SK-N-MC (cell line): ENCODE measurements around the gene CSNK1G1.

Experiments used
- DNase-seq: peaks from one replicate; pipeline ENCODE4 v3.0.0-alpha.2; 2011; ENCODE audit warnings: low read depth, low spot score
- H3K27ac ChIP-seq: fragments of 200-600 bp; sonication (generic); 2 replicates; pipeline ENCODE4 v1.5.1; 2016; ENCODE audit warnings: mixed run types
- H3K36me3 ChIP-seq: fragments of 200-600 bp; sonication (generic); 2 replicates; pipeline ENCODE4 v1.6.1; 2017; ENCODE audit warnings: antibody characterized with exemption, low read length, mixed read lengths; ENCODE audit not compliant: insufficient read depth
- H3K4me3 ChIP-seq: fragments of 200-600 bp; sonication (generic); 2 replicates; pipeline ENCODE4 v1.5.1; 2016
- H3K9ac ChIP-seq: fragments of 200-600 bp; sonication (generic); 2 replicates; pipeline ENCODE4 v1.8.0; 2017; ENCODE audit warnings: mixed run types, mixed read lengths; ENCODE audit not compliant: insufficient read length
- H3K9me3 ChIP-seq: fragments of 200-600 bp; sonication (generic); 2 replicates; pipeline ENCODE4 v1.6.1; 2017; ENCODE audit warnings: low read depth, mild to moderate bottlenecking, antibody characterized with exemption, low read length, moderate library complexity, mixed read lengths
- EZH2 ChIP-seq: fragments of 200-600 bp; sonication (generic); IDR thresholded peaks from one replicate; pipeline ENCODE4 v1.6.1; 2017; ENCODE audit warnings: antibody characterized with exemption
- FOXP2 ChIP-seq: optimal IDR thresholded peaks from 2 replicates; pipeline ENCODE3; 2011; ENCODE audit warnings: mild to moderate bottlenecking, moderate library complexity; ENCODE audit not compliant: insufficient read depth; ENCODE audit errors: extremely low read length, control extremely low read depth
- POLR2AphosphoS5 ChIP-seq: IDR thresholded peaks from 2 replicates; pipeline ENCODE4 v1.6.1; 2012; ENCODE audit warnings: mild to moderate bottlenecking, low read depth, low read length, borderline replicate concordance

CSNK1G1 gene

GRCh38 chr15:64191971-64192830 is 163.8 kb downstream of the CSNK1G1 start:
- Histone ChIP-seq H3K36me3 (no peaks in the 10 kb centered on the region), H3K4me3 (no peak overlapping the region), H3K9ac (no peak overlapping the region), H3K9me3 (no peaks in the 10 kb centered on the region), H3K27ac (no peak overlapping the region)
- no peak for DNase-seq
- TF ChIP-seq EZH2 (no peak), POLR2AphosphoS5 (no peak), FOXP2 (no peak)

- TF ChIP-seq FOXP2 (no peak), POLR2AphosphoS5 (no peak), EZH2 (no peak)
- no peaks in the 10 kb centered on the region for H3K9me3 ChIP-seq
- H3K27ac ChIP-seq, result no peak overlapping the region
- no peak for DNase-seq
- H3K4me3 ChIP-seq, result no peak overlapping the region
- peaks cover 14% of the 10 kb centered on the region for H3K36me3 ChIP-seq
- H3K9ac ChIP-seq, result no peak overlapping the region
Observed at GRCh38 chr15:64187396-64188191, 168.4 kb downstream of the CSNK1G1 start.

GRCh38 chr15:64185146-64185911 is 170.6 kb downstream of the CSNK1G1 start:
- TF ChIP-seq EZH2 (no peak), FOXP2 (no peak), POLR2AphosphoS5 (no peak)
- H3K9ac ChIP-seq, result no peak overlapping the region
- H3K4me3 ChIP-seq, result no peak overlapping the region
- H3K36me3 ChIP-seq, result peaks cover 17% of the 10 kb centered on the region
- no peak overlapping the region for H3K27ac ChIP-seq
- H3K9me3 ChIP-seq, result no peaks in the 10 kb centered on the region
- DNase-seq, result no peak

GRCh38 chr15:64182859-64183370 is 173.1 kb downstream of the CSNK1G1 start:
- DNase-seq, result no peak
- Histone ChIP-seq H3K4me3 (no peak overlapping the region), H3K27ac (no peak overlapping the region), H3K9me3 (no peaks in the 10 kb centered on the region), H3K9ac (no peak overlapping the region), H3K36me3 (peaks cover 17% of the 10 kb centered on the region)
- no peak for TF ChIP-seq EZH2
- no peak for TF ChIP-seq POLR2AphosphoS5
- TF ChIP-seq FOXP2, result no peak

- H3K9me3 ChIP-seq, result no peaks in the 10 kb centered on the region
- peaks cover 13% of the 10 kb centered on the region for H3K36me3 ChIP-seq
- no peak overlapping the region for H3K9ac ChIP-seq
- no peak for DNase-seq
- H3K4me3 ChIP-seq, result no peak overlapping the region
- TF ChIP-seq POLR2AphosphoS5, result no peak
- no peak for TF ChIP-seq FOXP2
- TF ChIP-seq EZH2, result no peak
- H3K27ac ChIP-seq, result no peak overlapping the region
Observed at GRCh38 chr15:64180235-64180824, 175.6 kb downstream of the CSNK1G1 start.

- no peaks in the 10 kb centered on the region for H3K36me3 ChIP-seq
- TF ChIP-seq EZH2 (no peak), FOXP2 (no peak), POLR2AphosphoS5 (no peak)
- H3K9ac ChIP-seq, result no peak overlapping the region
- no peak overlapping the region for H3K4me3 ChIP-seq
- H3K9me3 ChIP-seq, result no peaks in the 10 kb centered on the region
- no peak overlapping the region for H3K27ac ChIP-seq
- DNase-seq, result no peak
Observed at GRCh38 chr15:64166102-64166890, 189.7 kb downstream of the CSNK1G1 start.

- H3K9ac ChIP-seq, result no peak overlapping the region
- TF ChIP-seq FOXP2 (no peak), EZH2 (no peak), POLR2AphosphoS5 (no peak)
- peaks cover 9% of the 10 kb centered on the region for H3K36me3 ChIP-seq
- DNase-seq, result no peak
- no peak overlapping the region for H3K27ac ChIP-seq
- no peaks in the 10 kb centered on the region for H3K9me3 ChIP-seq
- H3K4me3 ChIP-seq, result no peak overlapping the region
Observed at GRCh38 chr15:64164436-64164835, 191.5 kb downstream of the CSNK1G1 start.
